HG03066 (cell line): ENCODE data around the gene ARMH1.
"Not testable (repeated sequence)": the region's sequence is repeated elsewhere in the genome, so short reads cannot be mapped to it uniquely, and the experiment has no call there.

ENCODE experiments used
- ATAC-seq: cut with Tn5 transposase; IDR thresholded peaks from one replicate; pipeline ENCODE4 v1.9.1; 2021; ENCODE audit warnings: low read depth; ENCODE audit not compliant: unreplicated experiment

ARMH1 gene

DNA sequence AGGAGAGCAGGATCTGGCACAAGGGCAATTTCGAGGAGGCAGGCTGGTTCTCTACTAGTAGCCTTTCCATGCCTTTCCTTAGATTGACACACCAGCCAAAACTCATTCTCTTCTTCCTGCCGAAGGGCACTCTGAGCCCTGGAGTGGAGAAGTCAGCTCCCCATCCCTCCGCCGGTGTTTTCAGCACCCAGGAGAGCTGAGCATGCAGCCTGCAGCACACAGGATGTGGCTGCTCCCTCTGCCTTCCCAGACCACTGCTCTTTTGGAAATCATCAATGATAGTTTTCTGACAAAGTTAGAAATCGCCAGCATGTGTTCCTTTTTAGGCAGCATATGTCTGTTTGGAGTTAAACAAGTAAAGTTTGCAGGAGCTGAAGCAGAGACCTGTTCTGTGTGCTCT lies 44.8 kb downstream of the ARMH1 start:
- no peak for ATAC-seq

DNA sequence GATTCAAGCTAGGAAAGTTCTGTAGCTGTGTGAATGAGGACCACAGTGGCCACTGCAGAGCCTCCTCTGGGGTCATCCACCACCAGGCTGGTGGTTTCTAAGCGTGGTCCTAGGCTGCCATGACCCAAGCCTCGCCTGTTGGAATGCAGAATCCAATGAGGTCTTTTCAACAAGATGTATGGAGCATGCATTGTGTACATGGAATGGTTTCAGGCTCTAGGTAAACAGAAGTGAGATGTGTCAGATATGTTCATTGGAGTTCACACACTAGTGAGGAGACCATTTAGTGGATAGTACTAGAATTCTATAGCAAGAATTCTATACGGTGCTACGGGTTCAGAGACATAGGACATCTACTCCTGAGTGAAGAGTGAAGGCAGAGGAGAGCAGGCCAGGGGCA lies 45.8 kb downstream of the ARMH1 start:
- no peak for ATAC-seq

GRCh38 chr1:44721485-44722361 lies 47.2 kb downstream of the ARMH1 start:
- peak; percentile 71 for ATAC-seq

DNA sequence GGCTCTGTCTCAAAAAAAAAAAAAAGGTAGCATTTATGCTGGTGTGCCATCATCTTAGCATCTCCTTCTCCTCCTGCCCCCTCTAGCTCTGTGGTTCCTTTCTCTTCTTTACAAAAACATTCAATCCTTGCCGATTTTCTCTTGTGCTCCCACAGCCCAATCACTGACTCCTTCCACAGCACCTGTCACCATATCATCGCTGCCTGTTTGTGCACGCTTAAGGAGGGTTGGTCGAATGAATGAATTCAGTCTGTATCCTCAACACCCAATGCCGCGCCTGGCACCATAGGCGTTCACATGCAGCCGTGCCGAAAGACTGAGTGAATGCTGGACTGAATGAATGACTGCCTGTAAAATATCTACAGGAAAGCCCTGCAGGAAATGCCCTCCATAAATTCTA lies 48.5 kb downstream of the ARMH1 start:
- no peak for ATAC-seq

GRCh38 chr1:44723496-44724295 lies 49.2 kb downstream of the ARMH1 start:
- no peak for ATAC-seq

DNA sequence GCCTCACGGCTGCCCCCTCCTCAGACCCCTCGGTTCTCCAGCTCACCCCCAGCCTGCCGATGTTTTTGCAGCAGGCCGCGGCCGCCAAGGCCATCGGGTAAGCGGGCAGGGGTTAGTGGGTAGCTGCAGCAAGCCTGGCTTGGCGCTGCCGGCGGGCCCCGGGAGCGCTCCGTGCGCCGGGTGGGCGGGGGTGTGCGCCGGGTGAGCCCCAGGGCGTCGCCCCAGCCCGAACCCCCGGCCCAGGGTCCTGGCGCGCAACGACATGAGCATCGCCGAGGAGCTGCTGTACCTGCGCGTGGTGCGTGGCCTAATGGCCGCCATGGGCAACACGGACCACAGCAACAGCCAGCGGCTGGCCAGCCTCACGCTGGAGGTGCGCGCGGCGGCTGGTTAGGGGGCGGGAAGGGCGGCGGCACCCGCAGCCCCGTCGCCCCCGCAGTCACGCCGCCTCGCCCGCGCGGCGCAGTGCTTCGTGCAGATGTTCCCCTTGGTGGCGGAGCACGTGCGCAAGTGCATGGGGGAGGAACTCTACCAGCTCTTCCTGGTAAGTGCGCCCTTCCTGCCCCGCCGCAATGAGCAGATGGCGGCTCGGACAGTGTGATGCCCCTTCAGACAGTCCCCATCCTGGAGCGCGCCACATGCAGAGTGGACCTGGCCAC lies 49.9 kb downstream of the ARMH1 start:
- ATAC-seq, result no peak

- ATAC-seq, result no peak
Measured at GRCh38 chr1:44724955-44725698, 50.6 kb downstream of the ARMH1 start.

GRCh38 chr1:44730741-44731512 lies 56.4 kb downstream of the ARMH1 start, which contains the start of gene RNU5D-1:
Gene RNU5D-1 (minus strand): TSS chr1:44731170.
- peak; percentile 59 for ATAC-seq

GRCh38 chr1:44733365-44733764 lies 58.9 kb downstream of the ARMH1 start:
- ATAC-seq, result no peak

GRCh38 chr1:44733784-44734183 lies 59.3 kb downstream of the ARMH1 start:
- ATAC-seq, result no peak

DNA sequence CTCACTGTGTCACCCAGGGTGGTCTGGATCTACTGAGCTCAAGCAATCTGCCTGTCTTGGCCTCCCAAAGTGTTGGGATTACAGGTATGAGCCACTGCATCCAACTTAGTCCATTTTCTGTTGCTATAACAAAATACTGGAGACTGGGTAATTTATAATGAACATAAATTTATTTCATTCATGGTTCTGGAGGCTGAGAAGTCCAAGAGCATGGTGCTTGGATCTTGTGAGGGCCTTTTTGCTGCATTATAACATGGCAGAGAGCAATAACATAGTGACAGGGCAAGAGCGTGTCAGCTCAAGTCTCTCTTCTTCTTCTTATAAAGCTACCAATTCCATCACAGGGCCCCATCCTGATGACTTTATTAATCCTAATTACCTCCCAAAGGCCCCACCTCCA lies 61.5 kb downstream of the ARMH1 start:
- no peak for ATAC-seq

DNA sequence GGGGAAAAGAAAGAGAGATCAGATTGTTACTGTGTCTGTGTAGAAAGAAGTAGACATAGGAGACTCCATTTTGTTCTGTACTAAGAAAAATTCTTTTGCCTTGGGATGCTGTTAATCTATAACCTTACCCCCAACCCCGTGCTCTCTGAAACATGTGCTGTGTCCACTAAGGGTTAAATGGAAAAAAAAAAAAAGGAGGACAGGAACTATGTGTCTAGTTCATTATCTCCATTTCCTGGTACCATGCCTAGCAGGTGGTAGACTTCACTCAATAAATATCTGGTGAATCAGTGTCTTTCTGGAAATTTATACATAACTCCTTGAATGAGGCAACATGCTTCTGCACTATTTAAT lies 64.4 kb downstream of the ARMH1 start:
- not testable (repeated sequence) for ATAC-seq

DNA sequence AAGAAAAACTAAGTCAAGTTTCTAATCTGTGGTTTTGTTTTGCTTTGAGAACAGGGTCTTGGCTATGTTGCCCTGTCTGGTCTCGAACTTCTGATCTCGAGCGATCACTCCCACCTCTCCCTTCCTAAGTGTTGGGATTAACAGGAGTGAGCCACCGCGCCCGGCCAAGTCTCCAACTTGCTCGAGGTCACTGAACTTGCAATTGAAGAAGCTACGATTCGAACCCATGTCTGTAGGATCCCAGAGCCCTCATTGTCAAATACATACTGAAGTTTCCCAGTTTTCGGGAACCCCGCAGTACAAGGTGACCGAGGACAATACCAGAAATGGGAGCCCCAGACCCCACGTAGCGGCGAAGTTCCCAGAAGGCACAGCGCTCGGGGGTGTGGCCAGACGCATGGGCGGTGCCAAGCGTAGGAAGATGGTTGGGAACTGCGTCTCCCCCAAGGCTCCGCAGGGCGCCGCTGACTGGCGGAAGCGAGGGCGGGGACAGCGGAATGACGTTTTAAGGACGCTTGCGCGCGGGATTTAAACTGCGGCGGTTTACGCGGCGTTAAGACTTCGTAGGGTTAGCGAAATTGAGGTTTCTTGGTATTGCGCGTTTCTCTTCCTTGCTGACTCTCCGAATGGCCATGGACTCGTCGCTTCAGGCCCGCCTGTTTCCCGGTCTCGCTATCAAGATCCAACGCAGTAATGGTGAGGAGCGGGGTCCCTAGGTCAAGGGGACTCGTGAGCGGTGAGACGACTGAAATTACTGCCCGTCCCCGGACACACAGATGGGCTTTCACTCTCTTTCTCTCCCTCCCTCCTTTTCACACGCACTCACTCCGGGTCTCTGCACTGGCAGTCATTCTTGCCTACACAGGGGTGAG lies 65.0 kb downstream of the ARMH1 start, which contains the start of gene KIF2C:
Gene KIF2C, plus strand, starts transcription at position 531 of the 872 bp plus-strand sequence. Its CDS starts 96 bp downstream, at position 627.
- ATAC-seq, result peak; percentile 98

GRCh38 chr1:44740179-44740617 lies 65.7 kb downstream of the ARMH1 start:
- ATAC-seq, result no peak

DNA sequence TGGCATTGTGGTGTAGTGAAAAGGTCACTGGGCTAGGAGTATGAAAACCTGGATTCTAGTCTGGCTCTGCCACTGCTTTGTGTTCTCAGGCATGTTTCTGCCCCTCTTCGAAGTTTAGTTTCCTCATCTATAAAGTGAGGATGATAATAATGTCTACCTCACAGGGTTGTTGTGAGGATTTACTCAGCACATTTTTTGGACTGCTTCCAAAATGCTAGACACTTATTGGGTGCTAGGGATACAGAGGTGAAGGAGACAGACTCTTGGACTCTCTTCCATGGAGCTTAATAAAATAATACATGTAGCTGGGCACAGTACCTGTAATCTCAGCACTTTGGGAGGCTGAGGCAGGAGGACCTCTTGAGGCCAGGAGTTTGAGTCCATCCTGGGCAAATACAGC lies 68.7 kb downstream of the ARMH1 start:
- ATAC-seq, result no peak

DNA sequence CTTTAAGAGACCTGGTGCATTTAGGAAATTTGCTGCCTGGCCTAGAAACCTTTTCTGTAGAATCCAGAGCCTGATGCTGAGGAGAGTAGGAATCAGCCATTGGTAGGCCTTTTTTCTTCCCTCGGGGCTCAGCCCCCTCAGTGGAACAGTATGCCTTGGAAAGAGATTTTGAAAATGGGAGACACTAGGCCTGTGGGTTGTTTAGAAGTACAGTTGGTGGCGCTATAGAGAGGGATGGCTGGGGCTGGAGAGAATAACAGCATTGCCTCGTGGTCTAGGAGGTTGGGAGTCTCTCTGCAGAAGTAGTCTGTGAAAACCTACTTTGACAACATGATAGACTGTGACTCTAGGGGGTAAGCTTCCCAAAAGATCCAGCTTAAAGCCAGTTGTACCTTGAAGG lies 73.4 kb downstream of the ARMH1 start:
- ATAC-seq, result no peak

DNA sequence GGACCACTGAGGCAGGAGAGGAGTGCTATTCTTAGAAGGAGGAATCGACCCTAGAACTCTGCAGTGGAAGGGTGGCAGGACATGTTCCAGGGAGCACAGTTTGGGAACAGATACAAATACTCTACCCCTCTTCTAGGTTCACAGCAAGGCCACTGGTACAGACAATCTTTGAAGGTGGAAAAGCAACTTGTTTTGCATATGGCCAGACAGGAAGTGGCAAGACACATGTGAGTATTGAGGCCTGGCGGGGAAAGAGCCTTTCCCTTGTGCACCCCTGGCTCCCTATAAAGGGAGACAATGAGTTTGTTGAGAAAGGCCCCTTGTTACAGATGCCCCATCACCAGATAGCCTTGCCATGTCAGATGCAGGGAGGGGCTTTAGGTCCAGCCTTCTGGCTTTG lies 82.9 kb downstream of the ARMH1 start:
- ATAC-seq, result no peak

DNA sequence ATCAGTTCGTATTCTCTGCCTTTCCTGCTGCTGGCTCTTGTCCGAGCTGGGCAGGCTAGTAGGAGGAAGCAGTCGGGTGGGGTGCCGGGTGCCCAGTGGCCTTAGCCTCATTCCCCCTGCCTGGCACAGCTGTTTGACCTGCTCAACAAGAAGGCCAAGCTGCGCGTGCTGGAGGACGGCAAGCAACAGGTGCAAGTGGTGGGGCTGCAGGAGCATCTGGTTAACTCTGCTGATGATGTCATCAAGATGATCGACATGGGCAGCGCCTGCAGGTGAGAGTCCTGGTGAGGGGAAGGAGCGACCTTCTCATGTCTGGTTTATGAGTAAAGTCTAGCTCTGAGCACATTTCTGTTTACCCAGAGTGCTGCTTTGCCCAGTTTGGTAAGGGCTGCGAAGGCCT lies 84.6 kb downstream of the ARMH1 start:
- no peak for ATAC-seq

DNA sequence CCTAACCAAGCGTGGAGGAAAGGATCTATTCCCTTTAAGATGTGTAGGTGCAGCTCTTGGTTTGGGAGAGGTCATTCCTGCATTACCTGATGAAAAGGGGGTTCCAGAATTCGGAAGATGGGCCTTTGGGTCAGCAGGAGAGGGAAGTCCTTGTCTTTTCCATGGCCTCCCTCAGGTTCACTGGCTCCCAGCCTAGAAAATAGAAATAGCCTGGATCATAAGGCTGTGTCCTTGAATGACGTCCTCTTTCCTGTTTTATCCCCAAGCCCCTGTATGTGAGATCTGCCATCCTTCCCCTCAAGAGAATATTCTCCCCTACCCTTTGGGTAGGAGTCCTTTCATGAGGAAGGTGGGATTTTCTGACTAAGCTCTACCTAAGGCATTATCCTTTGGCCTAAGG lies 86.4 kb downstream of the ARMH1 start:
- no peak for ATAC-seq
